ENCODE data around the gene TECR.
A peak's percentile ranks its signal among the peaks of the same experiment; 100 is the strongest.

TECR gene

GRCh38 chr19:14542711-14543328, 13.4 kb downstream of the TECR start:
- TF ChIP-seq CTCF (IDR thresholded peaks at IDR 0.05; ENCODE audit: low read depth, low read length) = no peak
- Histone ChIP-seq H3K4me1 (no peaks in the 10 kb centered on the region), H3K36me3 (no peaks in the 10 kb centered on the region), H3K9me3 (no peaks in the 10 kb centered on the region), H3K4me3 (ENCODE audit: low read depth, low read length) (no peak overlapping the region), H3K27me3 (no peaks in the 10 kb centered on the region)
- no peak for DNase-seq

GRCh38 chr19:14544047-14544446, 14.7 kb downstream of the TECR start:
- no peak for TF ChIP-seq CTCF (IDR thresholded peaks at IDR 0.05; ENCODE audit: low read depth, low read length)
- Histone ChIP-seq H3K4me1 (no peaks in the 10 kb centered on the region), H3K9me3 (no peaks in the 10 kb centered on the region), H3K27me3 (no peaks in the 10 kb centered on the region), H3K36me3 (peaks cover 6% of the 10 kb centered on the region), H3K4me3 (ENCODE audit: low read depth, low read length) (no peak overlapping the region)
- no peak for DNase-seq

GRCh38 chr19:14544977-14545715, 15.8 kb downstream of the TECR start:
- no peaks in the 10 kb centered on the region for H3K4me1 ChIP-seq
- no peaks in the 10 kb centered on the region for H3K27me3 ChIP-seq
- DNase-seq = no peak
- H3K9me3 ChIP-seq = no peaks in the 10 kb centered on the region
- TF ChIP-seq CTCF (IDR thresholded peaks at IDR 0.05; ENCODE audit: low read depth, low read length) = no peak
- peaks cover 6% of the 10 kb centered on the region for H3K36me3 ChIP-seq
- no peak overlapping the region for H3K4me3 ChIP-seq (ENCODE audit: low read depth, low read length)

DNA sequence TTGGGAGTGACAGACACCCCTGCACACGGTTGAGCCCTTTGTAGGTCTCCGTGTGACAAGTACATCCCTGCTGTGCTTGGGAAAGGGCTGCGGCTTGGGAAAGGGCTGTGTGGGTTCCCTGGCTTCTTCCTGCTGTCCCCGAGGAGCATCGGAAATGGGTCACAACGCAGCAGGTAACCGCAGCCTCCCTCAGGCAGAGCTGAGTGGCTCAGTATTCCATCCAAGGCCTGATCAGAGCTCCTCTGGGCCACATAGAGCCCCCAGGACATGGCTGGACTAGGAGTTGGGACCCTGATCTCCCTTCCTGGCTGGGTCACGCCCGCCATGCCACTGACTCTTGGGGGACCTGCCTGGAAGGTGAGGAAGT, 16.3 kb downstream of the TECR start:
- Histone ChIP-seq H3K4me3 (ENCODE audit: low read depth, low read length) (no peak overlapping the region), H3K36me3 (peaks cover 6% of the 10 kb centered on the region), H3K4me1 (no peaks in the 10 kb centered on the region), H3K27me3 (no peaks in the 10 kb centered on the region), H3K9me3 (no peaks in the 10 kb centered on the region)
- DNase-seq = no peak
- TF ChIP-seq CTCF (IDR thresholded peaks at IDR 0.05; ENCODE audit: low read depth, low read length) = no peak

DNA sequence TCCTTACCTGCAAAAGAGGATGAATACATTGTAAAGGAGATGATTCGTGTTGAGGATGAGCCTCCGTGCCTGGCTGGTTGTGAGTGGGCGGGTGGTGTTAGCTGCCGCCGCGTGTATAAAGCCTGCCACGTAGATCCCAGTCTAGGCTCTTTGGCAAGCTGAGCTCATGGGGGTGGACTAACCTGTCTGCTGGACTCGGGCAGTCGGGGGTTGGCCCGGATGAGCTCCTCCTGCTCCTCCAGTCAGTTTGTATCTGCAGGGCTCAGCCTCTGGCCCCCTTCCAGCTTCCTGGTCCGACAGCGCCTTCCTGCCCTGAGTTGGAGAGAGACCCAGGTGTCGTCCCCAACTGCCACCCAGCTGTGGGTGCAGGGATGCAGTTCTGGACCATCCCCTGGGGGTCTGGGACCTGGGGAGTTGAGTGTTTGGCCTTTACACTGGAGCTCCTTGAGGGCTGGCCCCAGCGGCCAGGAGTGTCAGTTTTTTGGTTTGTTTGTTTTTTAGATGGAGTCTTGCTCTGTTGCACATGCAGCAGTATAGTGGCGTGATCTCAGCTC, 20.9 kb downstream of the TECR start:
- TF ChIP-seq CTCF (IDR thresholded peaks at IDR 0.05; ENCODE audit: low read depth, low read length) = no peak
- H3K9me3 ChIP-seq = no peaks in the 10 kb centered on the region
- no peaks in the 10 kb centered on the region for H3K27me3 ChIP-seq
- H3K4me3 ChIP-seq (ENCODE audit: low read depth, low read length) = no peak overlapping the region
- peaks cover 6% of the 10 kb centered on the region for H3K36me3 ChIP-seq
- DNase-seq = peak; percentile 45
- H3K4me1 ChIP-seq = no peaks in the 10 kb centered on the region

Measured in BE2C (cell line).